Measurements from ENCODE around the gene TTC3.
"Not testable (repeated sequence)": the region's sequence is repeated elsewhere in the genome, so short reads cannot be mapped to it uniquely, and the experiment has no call there.

DNA sequence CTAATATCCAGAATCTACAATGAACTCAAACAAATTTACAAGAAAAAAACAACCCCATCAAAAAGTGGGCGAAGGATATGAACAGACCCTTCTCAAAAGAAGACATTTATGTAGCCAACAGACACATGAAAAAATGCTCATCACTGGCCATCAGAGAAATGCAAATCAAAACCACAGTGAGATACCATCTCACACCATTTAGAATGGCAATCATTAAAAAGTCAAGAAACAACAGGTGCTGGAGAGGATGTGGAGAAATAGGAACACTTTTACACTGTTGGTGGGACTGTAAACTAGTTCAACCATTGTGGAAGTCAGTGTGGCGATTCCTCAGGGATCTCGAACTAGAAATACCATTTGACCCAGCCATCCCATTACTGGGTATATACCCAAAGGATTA, 41.2 kb downstream of the TTC3 start:
- TF ChIP-seq, protein P1, sequence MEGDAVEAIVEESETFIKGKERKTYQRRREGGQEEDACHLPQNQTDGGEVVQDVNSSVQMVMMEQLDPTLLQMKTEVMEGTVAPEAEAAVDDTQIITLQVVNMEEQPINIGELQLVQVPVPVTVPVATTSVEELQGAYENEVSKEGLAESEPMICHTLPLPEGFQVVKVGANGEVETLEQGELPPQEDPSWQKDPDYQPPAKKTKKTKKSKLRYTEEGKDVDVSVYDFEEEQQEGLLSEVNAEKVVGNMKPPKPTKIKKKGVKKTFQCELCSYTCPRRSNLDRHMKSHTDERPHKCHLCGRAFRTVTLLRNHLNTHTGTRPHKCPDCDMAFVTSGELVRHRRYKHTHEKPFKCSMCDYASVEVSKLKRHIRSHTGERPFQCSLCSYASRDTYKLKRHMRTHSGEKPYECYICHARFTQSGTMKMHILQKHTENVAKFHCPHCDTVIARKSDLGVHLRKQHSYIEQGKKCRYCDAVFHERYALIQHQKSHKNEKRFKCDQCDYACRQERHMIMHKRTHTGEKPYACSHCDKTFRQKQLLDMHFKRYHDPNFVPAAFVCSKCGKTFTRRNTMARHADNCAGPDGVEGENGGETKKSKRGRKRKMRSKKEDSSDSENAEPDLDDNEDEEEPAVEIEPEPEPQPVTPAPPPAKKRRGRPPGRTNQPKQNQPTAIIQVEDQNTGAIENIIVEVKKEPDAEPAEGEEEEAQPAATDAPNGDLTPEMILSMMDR (IDR thresholded peaks at IDR 0.05; ENCODE audit: borderline replicate concordance, extremely low read depth, low read length, poor library complexity, severe bottlenecking): not testable (repeated sequence)
- not testable (repeated sequence) for TF ChIP-seq EZH2 (IDR thresholded peaks at IDR 0.05; ENCODE audit: borderline replicate concordance, low read depth, low read length, severe bottlenecking)

All from DND-41 (cell line).